ENCODE measurements around the gene MYOF.

The MYOF gene

DNA sequence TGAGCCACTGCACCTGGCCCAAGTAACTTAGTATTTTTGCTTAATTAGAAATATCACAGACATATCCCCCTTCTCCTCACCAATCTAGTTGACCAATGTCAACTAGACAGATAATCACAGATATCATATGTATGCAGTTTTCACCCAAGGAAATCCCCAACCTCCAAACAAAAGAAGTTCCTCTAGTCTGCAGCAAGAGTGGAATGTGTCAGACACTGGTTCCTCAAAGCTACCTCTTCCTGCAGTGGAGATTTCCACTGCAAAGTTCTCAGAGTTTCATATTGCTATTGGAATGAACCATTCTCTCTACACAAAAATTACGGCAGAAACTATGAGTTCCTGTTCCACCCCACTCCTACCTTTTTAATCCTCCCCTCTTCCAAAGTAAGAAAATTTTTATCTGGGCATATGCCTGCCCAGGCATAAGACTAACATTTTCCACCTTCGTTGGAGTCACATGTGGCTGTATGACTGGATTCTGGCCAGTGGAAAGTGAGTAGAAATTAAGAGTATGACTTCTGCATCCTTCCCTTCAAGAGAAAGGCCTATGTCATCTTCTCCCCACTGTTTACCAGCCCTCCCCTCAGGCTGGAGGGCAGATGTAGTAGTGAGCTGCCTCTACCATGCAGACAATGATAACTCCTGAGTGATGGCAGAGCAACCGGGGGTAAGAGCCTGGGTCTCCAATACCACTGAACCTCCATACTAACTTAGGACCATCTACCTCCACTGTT lies 103.0 kb downstream of the MYOF start:
- H3K27ac ChIP-seq, result no peak overlapping the region
- TF ChIP-seq ZFX (IDR thresholded peaks at IDR 0.05; ENCODE audit: borderline replicate concordance), result no peak
- TF ChIP-seq, protein P1, sequence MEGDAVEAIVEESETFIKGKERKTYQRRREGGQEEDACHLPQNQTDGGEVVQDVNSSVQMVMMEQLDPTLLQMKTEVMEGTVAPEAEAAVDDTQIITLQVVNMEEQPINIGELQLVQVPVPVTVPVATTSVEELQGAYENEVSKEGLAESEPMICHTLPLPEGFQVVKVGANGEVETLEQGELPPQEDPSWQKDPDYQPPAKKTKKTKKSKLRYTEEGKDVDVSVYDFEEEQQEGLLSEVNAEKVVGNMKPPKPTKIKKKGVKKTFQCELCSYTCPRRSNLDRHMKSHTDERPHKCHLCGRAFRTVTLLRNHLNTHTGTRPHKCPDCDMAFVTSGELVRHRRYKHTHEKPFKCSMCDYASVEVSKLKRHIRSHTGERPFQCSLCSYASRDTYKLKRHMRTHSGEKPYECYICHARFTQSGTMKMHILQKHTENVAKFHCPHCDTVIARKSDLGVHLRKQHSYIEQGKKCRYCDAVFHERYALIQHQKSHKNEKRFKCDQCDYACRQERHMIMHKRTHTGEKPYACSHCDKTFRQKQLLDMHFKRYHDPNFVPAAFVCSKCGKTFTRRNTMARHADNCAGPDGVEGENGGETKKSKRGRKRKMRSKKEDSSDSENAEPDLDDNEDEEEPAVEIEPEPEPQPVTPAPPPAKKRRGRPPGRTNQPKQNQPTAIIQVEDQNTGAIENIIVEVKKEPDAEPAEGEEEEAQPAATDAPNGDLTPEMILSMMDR (IDR thresholded peaks at IDR 0.05), result no peak

DNA sequence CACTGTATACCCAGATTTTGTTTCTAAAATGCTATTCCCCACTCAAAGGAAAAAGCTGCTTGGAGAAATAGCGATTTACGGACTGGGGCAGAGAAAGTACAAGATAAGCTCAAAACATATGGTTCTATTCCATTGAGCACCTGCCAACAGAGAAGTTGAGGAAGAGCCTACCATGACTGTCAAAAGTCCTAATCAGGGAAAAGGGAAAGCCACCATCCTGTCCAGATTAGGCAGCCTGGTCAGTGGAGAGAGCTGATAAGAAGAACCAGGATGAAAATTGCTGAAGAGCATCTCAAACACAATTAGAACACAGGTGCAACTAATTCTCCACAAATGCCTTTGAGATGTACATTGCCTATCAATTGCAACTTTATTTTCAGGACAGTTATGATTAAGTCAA lies 104.1 kb downstream of the MYOF start:
- TF ChIP-seq, protein P1 (IDR thresholded peaks at IDR 0.05), result no peak
- no peak for TF ChIP-seq ZFX (IDR thresholded peaks at IDR 0.05; ENCODE audit: borderline replicate concordance)
- H3K27ac ChIP-seq, result 0 out of 2 replicates have a peak overlapping the region, but pooled peaks have one; percentile 12

DNA sequence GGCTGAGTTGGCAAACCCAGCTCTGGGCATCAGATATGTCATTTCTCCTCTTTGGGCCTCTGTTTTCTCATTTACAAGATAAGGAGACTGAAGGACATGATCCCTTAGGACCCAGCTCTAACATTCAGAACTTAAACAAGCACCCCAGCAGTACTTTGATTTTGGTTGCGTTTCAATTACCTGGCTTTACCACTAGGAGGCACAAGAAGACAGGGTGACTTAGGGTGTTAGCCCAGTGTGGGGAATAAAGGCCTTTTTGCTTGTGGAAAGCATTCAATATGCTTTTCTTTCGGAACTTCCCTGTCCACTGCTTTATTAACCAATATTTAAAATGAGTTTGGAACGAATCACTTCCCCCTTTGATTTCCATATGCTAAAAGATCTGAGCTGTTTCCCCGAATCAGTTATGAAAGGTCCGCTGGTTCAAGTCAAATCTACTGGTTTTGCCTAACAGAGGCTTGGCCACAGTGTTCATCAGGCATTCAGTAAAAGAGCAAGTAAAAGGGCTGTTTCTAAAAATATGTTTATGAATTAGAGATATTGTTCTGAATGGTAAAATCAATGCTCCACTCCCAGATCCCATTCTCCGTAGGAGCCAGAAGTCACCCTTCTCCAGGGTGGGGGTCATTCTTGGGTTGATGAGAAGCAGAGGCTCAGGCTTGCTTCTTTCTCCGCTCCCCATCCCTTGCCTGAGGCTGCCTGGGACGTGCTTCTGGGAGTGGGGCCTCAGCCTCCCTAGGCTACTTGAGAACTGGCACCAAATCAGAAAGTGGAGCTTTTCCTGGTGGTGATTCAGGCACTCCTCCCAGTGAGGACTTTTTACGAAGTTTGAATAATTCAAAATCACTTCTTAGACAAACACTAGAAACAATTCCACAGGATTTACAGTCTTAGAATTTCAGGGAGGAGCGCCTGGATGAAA lies 105.5 kb downstream of the MYOF start:
- peak overlapping the region; percentile 12; the same call in 1 of the 2 replicates for H3K27ac ChIP-seq

DNA sequence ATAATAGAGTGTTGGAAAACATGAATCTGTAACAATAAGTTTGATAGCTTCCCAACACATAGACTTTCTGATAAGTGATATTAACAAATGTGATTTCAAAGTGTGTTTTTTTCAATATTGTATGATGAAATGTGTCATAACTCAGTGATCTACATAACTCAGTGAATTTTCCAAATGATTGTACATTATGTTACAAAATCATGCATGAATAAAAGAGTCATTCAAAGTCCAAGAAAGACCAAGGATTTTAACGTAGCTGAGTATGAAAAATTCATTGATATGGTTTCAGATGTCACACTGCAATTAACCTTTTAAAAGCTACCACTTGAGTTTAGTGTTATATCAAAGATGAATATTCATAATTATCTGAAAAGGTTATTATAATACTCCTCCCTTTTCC lies 111.2 kb downstream of the MYOF start:
- TF ChIP-seq, protein P1 (IDR thresholded peaks at IDR 0.05), result no peak
- no peak for TF ChIP-seq ZFX (IDR thresholded peaks at IDR 0.05; ENCODE audit: borderline replicate concordance)
- H3K27ac ChIP-seq, result no peak overlapping the region

More for the DNA sequence above, 105.5 kb downstream of the MYOF start:
- TF ChIP-seq ZFX (IDR thresholded peaks at IDR 0.05; ENCODE audit: borderline replicate concordance), result no peak
- TF ChIP-seq, protein P1 (IDR thresholded peaks at IDR 0.05), result peak; percentile 87

DNA sequence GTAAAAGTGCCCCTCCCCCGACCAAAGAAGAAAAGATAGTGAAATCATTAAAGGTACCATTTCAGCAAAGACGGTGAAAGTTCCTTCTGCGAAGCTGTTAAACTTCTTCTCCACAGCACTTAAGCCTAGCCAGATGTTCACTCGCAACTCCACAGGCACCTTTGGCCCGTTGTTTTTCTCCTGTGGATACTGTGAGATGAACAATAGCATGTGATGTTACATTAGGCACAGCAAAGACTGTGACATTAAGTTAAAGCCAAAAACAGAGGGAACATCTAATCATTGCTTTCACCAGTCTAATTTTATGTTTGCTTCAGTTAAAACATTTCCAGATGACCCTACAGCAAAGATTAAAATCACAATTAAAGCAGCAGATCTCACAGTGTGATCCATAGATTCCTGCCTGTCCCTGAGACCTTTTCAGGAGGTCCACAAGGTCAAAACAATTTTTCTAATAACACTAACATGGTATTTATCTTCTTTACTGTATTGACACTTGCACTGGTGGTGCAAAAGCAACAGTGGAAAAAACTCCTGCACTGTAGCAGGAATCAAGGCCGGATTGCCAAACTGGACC lies 112.5 kb downstream of the MYOF start:
- no peak overlapping the region for H3K27ac ChIP-seq
- no peak for TF ChIP-seq ZFX (IDR thresholded peaks at IDR 0.05; ENCODE audit: borderline replicate concordance)
- TF ChIP-seq, protein P1 (IDR thresholded peaks at IDR 0.05), result no peak

DNA sequence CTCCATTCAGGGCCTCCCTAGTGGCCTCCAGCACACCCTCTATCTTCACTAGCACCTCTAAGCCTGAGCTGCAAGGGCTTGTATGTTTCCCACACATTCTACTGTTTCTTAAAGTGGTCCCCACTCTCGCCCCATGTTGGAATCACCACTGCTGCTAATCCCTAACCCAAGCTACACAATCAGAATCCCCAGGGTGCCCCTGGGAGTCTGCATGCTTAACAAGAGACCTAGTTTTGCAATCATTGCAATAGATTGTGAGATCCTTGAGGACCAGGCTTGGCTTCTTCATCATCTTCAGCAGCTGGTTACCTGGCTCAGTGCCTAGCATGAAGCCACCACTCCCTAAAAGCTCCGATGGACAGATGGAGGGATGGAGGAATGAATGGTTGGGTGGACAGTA lies 113.9 kb downstream of the MYOF start:
- H3K27ac ChIP-seq, result no peak overlapping the region
- TF ChIP-seq, protein P1 (IDR thresholded peaks at IDR 0.05), result no peak
- TF ChIP-seq ZFX (IDR thresholded peaks at IDR 0.05; ENCODE audit: borderline replicate concordance), result no peak
